MM.1S (cell line): ENCODE measurements around the gene IGFN1.

Experiments used
- EZH2 ChIP-seq: fragments of 300-600 bp; sonication (generic); optimal IDR thresholded peaks from 2 replicates; pipeline ENCODE3; 2017; ENCODE audit warnings: low read depth, mild to moderate bottlenecking, antibody characterized with exemption, low read length, mixed read lengths
- TF ChIP-seq, protein P1 (sequence below): fragments of 300-600 bp; sonication (generic); IDR thresholded peaks from 2 replicates; pipeline ENCODE4 v1.5.1; 2016; ENCODE audit warnings: antibody characterized with exemption, low read length, mixed read lengths

DNA sequence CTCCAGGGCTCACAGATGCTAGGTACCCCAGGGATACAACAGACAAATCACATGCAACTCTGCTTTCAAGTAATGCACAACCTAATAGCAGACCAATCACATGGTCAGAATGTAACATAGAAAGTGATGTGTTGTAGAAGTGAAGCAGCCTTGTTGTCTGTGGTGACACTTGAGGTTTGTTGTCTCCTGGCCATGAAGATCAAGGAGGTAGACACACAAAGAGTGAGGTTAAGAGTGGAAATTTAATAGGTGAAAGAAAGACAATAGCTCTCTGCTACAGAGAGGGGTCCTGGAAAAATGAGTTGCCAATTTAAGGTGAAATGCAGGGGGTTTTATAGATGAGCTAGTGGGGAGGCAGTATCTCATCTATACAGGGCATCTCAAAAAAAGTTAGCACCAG is 33.8 kb upstream of the IGFN1 start:
- TF ChIP-seq, protein P1, sequence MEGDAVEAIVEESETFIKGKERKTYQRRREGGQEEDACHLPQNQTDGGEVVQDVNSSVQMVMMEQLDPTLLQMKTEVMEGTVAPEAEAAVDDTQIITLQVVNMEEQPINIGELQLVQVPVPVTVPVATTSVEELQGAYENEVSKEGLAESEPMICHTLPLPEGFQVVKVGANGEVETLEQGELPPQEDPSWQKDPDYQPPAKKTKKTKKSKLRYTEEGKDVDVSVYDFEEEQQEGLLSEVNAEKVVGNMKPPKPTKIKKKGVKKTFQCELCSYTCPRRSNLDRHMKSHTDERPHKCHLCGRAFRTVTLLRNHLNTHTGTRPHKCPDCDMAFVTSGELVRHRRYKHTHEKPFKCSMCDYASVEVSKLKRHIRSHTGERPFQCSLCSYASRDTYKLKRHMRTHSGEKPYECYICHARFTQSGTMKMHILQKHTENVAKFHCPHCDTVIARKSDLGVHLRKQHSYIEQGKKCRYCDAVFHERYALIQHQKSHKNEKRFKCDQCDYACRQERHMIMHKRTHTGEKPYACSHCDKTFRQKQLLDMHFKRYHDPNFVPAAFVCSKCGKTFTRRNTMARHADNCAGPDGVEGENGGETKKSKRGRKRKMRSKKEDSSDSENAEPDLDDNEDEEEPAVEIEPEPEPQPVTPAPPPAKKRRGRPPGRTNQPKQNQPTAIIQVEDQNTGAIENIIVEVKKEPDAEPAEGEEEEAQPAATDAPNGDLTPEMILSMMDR = no peak
- no peak for TF ChIP-seq EZH2
